ENCODE measurements around the gene PRR36. TPM values are rescaled to one million over a fixed set of nuclear protein-coding genes. Genes with fewer than 3 reads are reported as not detected.

PRR36 gene
- total and polyA plus RNA-seq, 12 donors = 0.22 to 5.2 (median 1.1) TPM; not detected in 1

GRCh38 chr19:7870571-7871436, 3.4 kb downstream of the PRR36 start:
- Histone ChIP-seq H3K27me3 (peaks cover 29% of the 10 kb centered on the region), H3K36me3 (replicated peaks in 1 of 2) (no peaks in the 10 kb centered on the region), H3K27ac (peak overlapping the region in 4 of 5 donors; percentile 52 to 73 (median 65)), H3K9me3 (replicated peaks in 1 of 3) (no peaks in the 10 kb centered on the region), H3K4me1 (replicated peaks in 1 of 2) (peaks cover 18 to 31% of the 10 kb centered on the region in 2 donors), H3K4me3 (no peak overlapping the region)
- no peak for TF ChIP-seq POLR2A (IDR thresholded peaks at IDR 0.05)
- no peak for TF ChIP-seq CTCF (IDR thresholded peaks at IDR 0.05)
- intact Hi-C loops (cut with DNase I) = no loop called here
- DNase-seq = peak; percentile 89 to 98 (median 96)
- 43 to 51% (median 47%) methylated on average over 11 of the region's 11 CpGs for WGBS, 4 donors

DNA sequence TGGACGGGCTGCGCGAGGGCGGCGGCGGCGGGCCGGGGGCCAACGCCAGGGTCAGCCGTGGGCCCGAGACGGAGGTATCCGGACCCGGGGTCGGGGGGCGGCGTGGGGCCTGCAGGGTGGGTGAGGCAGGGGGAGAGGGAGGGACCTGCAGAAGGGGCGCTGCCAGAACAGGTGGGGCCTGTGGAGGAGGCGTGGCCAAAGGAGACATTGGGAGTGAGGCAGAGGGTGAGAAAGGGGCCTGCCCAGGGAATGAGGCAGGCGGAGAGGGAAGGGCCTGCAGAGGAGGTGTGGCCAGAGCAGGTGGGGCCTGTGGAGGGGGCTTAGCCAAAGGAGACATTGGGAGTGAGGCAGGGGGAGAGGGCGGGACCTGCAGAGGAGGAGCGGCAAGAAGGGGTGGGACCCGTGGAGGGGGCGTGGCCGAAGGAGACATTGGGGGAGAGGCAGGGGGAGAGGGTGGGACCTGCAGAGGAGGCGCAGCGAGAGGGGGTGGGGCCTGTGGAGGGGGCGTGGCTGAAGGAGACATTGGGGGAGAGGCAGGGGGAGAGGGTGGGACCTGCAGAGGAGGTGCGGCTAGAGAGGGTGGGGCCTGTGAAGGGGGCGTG, 4.2 kb downstream of the PRR36 start:
- no peaks in the 10 kb centered on the region for H3K36me3 ChIP-seq (replicated peaks in 1 of 2)
- peak; percentile 85 to 97 (median 94) for DNase-seq
- no peaks in the 10 kb centered on the region for H3K9me3 ChIP-seq (replicated peaks in 1 of 3)
- peaks cover 24% of the 10 kb centered on the region for H3K27me3 ChIP-seq
- intact Hi-C loops (cut with DNase I) = no loop called here
- H3K4me3 ChIP-seq = peak overlapping the region in 1 of 4 donors; percentile 65
- TF ChIP-seq CTCF (IDR thresholded peaks at IDR 0.05) (no peak), POLR2A (IDR thresholded peaks at IDR 0.05) (no peak)
- H3K4me1 ChIP-seq (replicated peaks in 1 of 2) = peaks cover 18 to 31% of the 10 kb centered on the region in 2 donors
- peak overlapping the region; percentile 73 to 99 (median 82) for H3K27ac ChIP-seq
- WGBS, 4 donors = 10 to 23% (median 11%) methylated on average over 15 to 30 of the region's 30 CpGs

GRCh38 chr19:7869453-7869909, 4.7 kb downstream of the PRR36 start:
- Histone ChIP-seq H3K27ac (peak overlapping the region; percentile 73 to 99 (median 82)), H3K9me3 (replicated peaks in 1 of 3) (no peaks in the 10 kb centered on the region), H3K4me1 (replicated peaks in 1 of 2) (peaks cover 18 to 31% of the 10 kb centered on the region in 2 donors), H3K36me3 (replicated peaks in 1 of 2) (no peaks in the 10 kb centered on the region), H3K4me3 (peak overlapping the region in 2 of 4 donors; percentile 18 to 65), H3K27me3 (peaks cover 20% of the 10 kb centered on the region)
- TF ChIP-seq CTCF (IDR thresholded peaks at IDR 0.05) = peak in 3 of 6 experiments; percentile 5 to 27 (median 7)
- TF ChIP-seq POLR2A (IDR thresholded peaks at IDR 0.05) = no peak
- WGBS, 4 donors = 1 to 3% (median 2%) methylated on average over 14 to 47 of the region's 47 CpGs; no CpG with 5 or more reads in 1 of the 4 donors
- DNase-seq = peak; percentile 74 to 87 (median 81)
- intact Hi-C loops (cut with DNase I) = no loop called here

Measured in adrenal gland (tissue), 12 donors.